Measurements from ENCODE around the gene FAF2.
"Not testable (repeated sequence)": the region's sequence is repeated elsewhere in the genome, so short reads cannot be mapped to it uniquely, and the experiment has no call there.

The FAF2 gene

DNA sequence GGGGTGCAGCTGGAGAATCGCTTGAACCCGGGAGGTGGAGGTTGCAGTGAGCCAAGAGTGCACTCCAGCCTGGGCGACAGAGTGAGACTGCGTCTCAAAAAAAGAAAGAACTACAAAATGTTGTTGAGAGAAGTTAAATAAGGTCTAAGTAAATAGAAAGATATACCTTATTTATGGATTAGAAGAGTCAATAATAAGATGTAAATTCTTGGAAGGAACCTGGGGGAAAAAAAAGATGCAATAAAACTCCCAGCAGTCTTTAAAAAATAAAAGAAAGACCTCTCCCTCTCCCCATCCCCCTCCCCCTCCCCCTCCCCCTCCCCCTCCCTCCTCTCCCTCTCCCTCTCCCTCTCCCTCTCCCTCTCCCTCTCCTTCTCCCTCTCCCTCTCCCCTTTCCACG is 15.5 kb upstream of the FAF2 start:
- Histone ChIP-seq H3K4me3 (ENCODE audit: low read depth in 1 of 2, low read length in 1 of 2) (no peak overlapping the region), H3K27ac (no peak overlapping the region), H3K27me3 (peaks cover 12% of the 10 kb centered on the region), H3K36me3 (no peaks in the 10 kb centered on the region), H3K9me3 (no peaks in the 10 kb centered on the region), H3K4me1 (ENCODE audit: control insufficient read depth in 1 of 2, insufficient read depth in 1 of 2, low read depth in 1 of 2, low read length in 1 of 2) (peaks cover 0 to 9% of the 10 kb centered on the region in 2 experiments)
- TF ChIP-seq CTCF (IDR thresholded peaks at IDR 0.05): no peak

DNA sequence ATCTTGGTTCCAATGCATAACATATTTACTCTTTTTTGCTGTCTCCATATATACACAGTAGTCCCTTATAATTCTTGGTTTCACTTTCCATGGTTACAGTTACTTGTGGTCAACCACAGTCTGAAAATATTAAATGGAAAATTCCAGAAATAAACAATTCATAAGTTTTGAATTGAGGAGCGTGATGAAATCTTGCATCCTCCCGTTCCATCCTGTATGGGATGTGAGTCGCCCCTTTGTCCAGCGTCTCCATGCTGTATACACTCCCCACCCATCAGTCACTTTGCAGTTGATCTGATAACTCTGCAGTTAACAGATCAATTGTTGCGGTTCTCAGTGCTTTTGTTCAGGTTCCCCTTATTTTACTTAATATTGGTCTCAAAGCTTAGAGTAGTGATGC is 11.5 kb upstream of the FAF2 start:
- H3K4me1 ChIP-seq (ENCODE audit: control insufficient read depth in 1 of 2, insufficient read depth in 1 of 2, low read depth in 1 of 2, low read length in 1 of 2): peaks cover 0 to 9% of the 10 kb centered on the region in 2 experiments
- H3K27me3 ChIP-seq: peaks cover 12% of the 10 kb centered on the region
- no peaks in the 10 kb centered on the region for H3K36me3 ChIP-seq
- no peaks in the 10 kb centered on the region for H3K9me3 ChIP-seq
- H3K27ac ChIP-seq: no peak overlapping the region
- H3K4me3 ChIP-seq (ENCODE audit: low read depth in 1 of 2, low read length in 1 of 2): no peak overlapping the region
- TF ChIP-seq CTCF (IDR thresholded peaks at IDR 0.05): no peak

DNA sequence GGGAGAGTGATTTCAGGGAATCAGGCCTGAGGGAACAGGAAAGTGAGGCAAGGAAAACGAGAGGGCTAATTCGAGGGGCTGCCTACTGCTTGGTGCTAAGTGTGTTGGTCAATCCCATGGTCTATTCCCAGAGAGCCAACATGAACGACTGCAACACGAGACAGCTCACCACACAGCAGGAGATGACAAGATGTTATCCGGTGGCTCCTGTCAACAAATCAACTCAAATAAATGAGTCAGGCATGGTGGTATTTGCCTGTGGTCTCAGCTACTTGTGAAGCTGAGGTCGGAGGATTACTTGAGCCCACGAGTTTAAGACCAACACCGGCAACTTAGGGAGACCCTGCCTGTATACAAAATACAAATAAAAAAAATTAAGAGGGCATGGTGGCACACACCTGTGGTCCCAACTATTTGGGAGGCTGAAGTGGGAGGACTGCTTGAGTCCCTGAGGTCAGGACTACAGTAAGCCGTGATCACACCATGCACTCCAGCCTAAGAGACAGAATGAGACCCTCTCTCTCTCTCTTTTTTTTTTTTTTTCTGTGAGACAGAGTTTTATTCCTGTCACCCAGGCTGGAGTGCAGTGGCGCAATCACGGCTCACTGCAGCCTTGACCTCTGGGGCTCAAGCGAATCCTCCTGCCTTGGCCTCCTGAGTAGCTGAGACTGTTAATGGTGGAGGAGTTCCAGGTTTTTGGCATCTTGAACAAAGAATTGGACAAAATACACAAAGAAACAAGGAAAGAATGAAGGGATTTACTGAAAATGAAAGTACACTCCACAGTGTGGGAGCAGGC is 9.0 kb upstream of the FAF2 start:
- Histone ChIP-seq H3K4me3 (ENCODE audit: low read depth in 1 of 2, low read length in 1 of 2) (no peak overlapping the region), H3K9me3 (no peaks in the 10 kb centered on the region), H3K36me3 (no peaks in the 10 kb centered on the region), H3K4me1 (ENCODE audit: control insufficient read depth in 1 of 2, insufficient read depth in 1 of 2, low read depth in 1 of 2, low read length in 1 of 2) (peaks cover 0 to 9% of the 10 kb centered on the region in 2 experiments), H3K27ac (no peak overlapping the region), H3K27me3 (peaks cover 7% of the 10 kb centered on the region)
- no peak for TF ChIP-seq CTCF (IDR thresholded peaks at IDR 0.05)

DNA sequence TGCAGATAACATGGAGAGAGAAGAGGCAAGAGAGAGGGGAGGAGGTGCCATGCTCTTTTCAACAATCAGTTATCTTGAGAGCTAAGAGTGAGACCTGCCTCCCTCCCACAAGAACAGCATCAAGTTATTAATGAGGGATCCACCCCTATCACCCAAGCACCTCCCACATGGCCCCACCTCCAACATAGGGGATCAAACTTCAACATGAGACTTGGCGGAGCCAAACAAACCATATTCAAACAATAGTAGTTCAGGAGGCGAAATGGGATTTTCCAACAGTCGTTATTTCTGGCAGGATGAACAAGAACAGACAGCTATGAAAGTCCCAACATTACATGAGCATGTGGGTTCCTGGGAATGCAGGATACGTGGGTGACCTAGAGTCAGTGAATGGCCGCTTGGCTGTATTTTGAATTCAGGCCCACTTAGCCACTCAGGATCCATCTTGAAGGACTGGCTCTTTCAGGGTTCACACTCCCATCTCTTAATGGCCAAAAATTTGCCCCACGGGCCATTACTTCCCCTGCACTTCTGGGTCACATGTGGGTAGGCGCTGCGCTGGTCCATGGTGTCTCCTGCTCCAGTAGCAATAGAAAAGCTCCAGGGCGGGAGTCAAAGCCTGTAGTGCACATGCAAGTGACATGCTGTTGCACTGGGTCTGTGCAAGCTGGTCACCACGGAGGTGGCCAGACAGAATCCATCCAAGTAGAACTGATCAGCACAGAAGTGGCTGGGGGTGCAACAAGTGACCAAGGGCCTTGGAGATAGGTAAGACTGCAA is 7.1 kb upstream of the FAF2 start:
- Histone ChIP-seq H3K4me1 (ENCODE audit: control insufficient read depth in 1 of 2, insufficient read depth in 1 of 2, low read depth in 1 of 2, low read length in 1 of 2) (peaks cover 0 to 10% of the 10 kb centered on the region in 2 experiments), H3K9me3 (no peaks in the 10 kb centered on the region), H3K27me3 (peaks cover 7% of the 10 kb centered on the region), H3K4me3 (ENCODE audit: low read depth in 1 of 2, low read length in 1 of 2) (no peak overlapping the region), H3K27ac (no peak overlapping the region), H3K36me3 (no peaks in the 10 kb centered on the region)
- no peak for TF ChIP-seq CTCF (IDR thresholded peaks at IDR 0.05)

GRCh38 chr5:176441921-176442323 is 6.3 kb upstream of the FAF2 start:
- Histone ChIP-seq H3K4me3 (ENCODE audit: low read depth in 1 of 2, low read length in 1 of 2) (no peak overlapping the region), H3K36me3 (no peaks in the 10 kb centered on the region), H3K27me3 (peaks cover 3% of the 10 kb centered on the region), H3K27ac (no peak overlapping the region), H3K9me3 (no peaks in the 10 kb centered on the region), H3K4me1 (ENCODE audit: control insufficient read depth in 1 of 2, insufficient read depth in 1 of 2, low read depth in 1 of 2, low read length in 1 of 2) (peaks cover 3 to 11% of the 10 kb centered on the region in 2 experiments)
- TF ChIP-seq CTCF (IDR thresholded peaks at IDR 0.05): no peak

GRCh38 chr5:176442911-176443310 is 5.3 kb upstream of the FAF2 start:
- not testable (repeated sequence) for H3K36me3 ChIP-seq; H3K4me3 ChIP-seq (ENCODE audit: low read depth in 1 of 2, low read length in 1 of 2); H3K27me3 ChIP-seq; H3K9me3 ChIP-seq; H3K27ac ChIP-seq
- peaks cover 9 to 15% of the 10 kb centered on the region in 2 experiments for H3K4me1 ChIP-seq (ENCODE audit: control insufficient read depth in 1 of 2, insufficient read depth in 1 of 2, low read depth in 1 of 2, low read length in 1 of 2)
